K562 (cell line): ENCODE measurements around the gene CAMK2A. TPM values are rescaled to one million over a fixed set of nuclear protein-coding genes. Genes with fewer than 3 reads are reported as not detected.

ENCODE experiments used
- ATAC-seq: fragments of 200-7000 bp; cut with Tn5 transposase; 3 replicates; pipeline ENCODE4 v1.9.1; 2020; ENCODE audit warnings: moderate library complexity
- BruUV-seq: library from RNA; stranded (reverse); fragments of 400-500 nt; replicated peaks from 2 replicates; lab custom pipeline; 2021; lab: Mats Ljungman, UMichigan
- CTCF ChIA-PET: fragments of 300-600 bp; formaldehyde crosslinking; extraction: SDS; loops from one replicate; lab custom pipeline; 2021; ENCODE audit warnings: low intra/inter-chr PET ratio; lab: Yijun Ruan, JAX
- POLR2A ChIA-PET: fragments of 300-600, 350-650 bp; sonication (Branson Sonifier 250); formaldehyde crosslinking; extraction: SDS; loops from one replicate; lab custom pipeline; 2021; ENCODE audit warnings: antibody characterized with exemption, inconsistent platforms; lab: Yijun Ruan, JAX
- DNase-seq, 4 experiments: peaks; one replicate each; pipeline versions ENCODE4 v3.0.0 to v3.0.0-alpha.2; 2011 to 2018; ENCODE audit warnings: low spot score in 3 of 4, mixed read lengths in 3 of 4; ENCODE audit errors: extremely low read depth in 1 of 4
- FAIRE-seq: peaks from 2 replicates; lab custom pipeline; 2011; peaks lifted over from hg19 to GRCh38; lab: Jason Lieb, UNC
- H2AFZ ChIP-seq: 2 replicates; pipeline ENCODE4 v1.6.0; 2011; ENCODE audit warnings: low read depth, low read length, control low read depth, inconsistent platforms
- H3K27ac ChIP-seq: fragments of 200-600 bp; 3 replicates; pipeline ENCODE4 v1.8.0; 2011; ENCODE audit warnings: low read depth, mild to moderate bottlenecking, control low read depth, inconsistent platforms, low read length, moderate library complexity, mixed read lengths; ENCODE audit errors: extremely low read depth
- H3K27me3 ChIP-seq, 2 experiments: fragments of 300-600 bp in 1 of 2; 2 replicates in 1 of 2; 3 replicates in 1 of 2; pipeline versions ENCODE4 v1.6.0 to v1.8.0; 2011; ENCODE audit warnings: inconsistent platforms in 2 of 2, low read length in 2 of 2, mild to moderate bottlenecking in 1 of 2, mixed read lengths in 1 of 2, moderate library complexity in 1 of 2; ENCODE audit not compliant: control insufficient read depth in 2 of 2, insufficient read depth in 2 of 2
- H3K36me3 ChIP-seq: fragments of 300-600 bp; 3 replicates; pipeline ENCODE4 v1.8.0; 2011; ENCODE audit warnings: mild to moderate bottlenecking, low read length, inconsistent platforms; ENCODE audit not compliant: control insufficient read depth, insufficient read depth
- H3K4me1 ChIP-seq, 2 experiments: fragments of 200-600 bp in 1 of 2; replicated peaks in 1 of 2; 2 replicates in 1 of 2; 3 replicates in 1 of 2; pipeline versions ENCODE4 v1.5.1 to v1.8.0; 2011; ENCODE audit warnings: inconsistent platforms in 2 of 2, low read length in 2 of 2, mild to moderate bottlenecking in 1 of 2, mixed read lengths in 1 of 2, moderate library complexity in 1 of 2; ENCODE audit not compliant: control insufficient read depth in 2 of 2, insufficient read depth in 2 of 2
- H3K4me2 ChIP-seq: 2 replicates; pipeline ENCODE4 v1.6.1; 2011; ENCODE audit warnings: low read length, control low read depth, inconsistent platforms, mixed read lengths; ENCODE audit not compliant: insufficient read depth
- H3K4me3 ChIP-seq: fragments of 200-600 bp; sonication (generic), shearing (Covaris generic); 2 replicates; pipeline ENCODE4 v1.5.1; 2016; ENCODE audit warnings: control low read depth, inconsistent platforms
- H3K79me2 ChIP-seq: fragments of 200-600 bp; 3 replicates; pipeline ENCODE4 v1.8.0; 2011; ENCODE audit warnings: low read length, inconsistent platforms; ENCODE audit not compliant: control insufficient read depth, insufficient read depth
- H3K9ac ChIP-seq, 2 experiments: 2 replicates each; pipeline versions ENCODE4 v1.6.0 to v1.6.1; 2011; ENCODE audit warnings: low read depth in 2 of 2, low read length in 2 of 2, control low read depth in 1 of 2, inconsistent platforms in 1 of 2, mild to moderate bottlenecking in 1 of 2, mixed read lengths in 1 of 2; ENCODE audit not compliant: insufficient read depth in 1 of 2
- H3K9me1 ChIP-seq: one replicate; pipeline ENCODE4 v1.6.0; 2011; ENCODE audit warnings: inconsistent platforms, mild to moderate bottlenecking, low read length, moderate library complexity; ENCODE audit not compliant: control insufficient read depth, insufficient read depth
- H3K9me3 ChIP-seq: replicated peaks from 2 replicates; pipeline ENCODE4 v1.5.1; 2011; ENCODE audit warnings: low read depth, low read length, inconsistent platforms; ENCODE audit not compliant: control insufficient read depth, insufficient read depth
- H4K20me1 ChIP-seq: replicated peaks from 2 replicates; pipeline ENCODE4 v1.6.1; 2011; ENCODE audit warnings: low read length, inconsistent platforms, mixed read lengths; ENCODE audit not compliant: control insufficient read depth, insufficient read depth
- ARID3B ChIP-seq: fragments of 250-450 bp; sonication (Bioruptor Pico); IDR thresholded peaks from 2 replicates; pipeline ENCODE4 v1.4.0; 2020; ENCODE audit warnings: borderline replicate concordance
- CBFB ChIP-seq: sonication (generic); formaldehyde crosslinking; IDR thresholded peaks from 2 replicates; pipeline ENCODE4 v1.4.0; 2020; ENCODE audit warnings: mild to moderate bottlenecking, missing genetic modification reagents
- CGGBP1 ChIP-seq: fragments of 250-450 bp; sonication (Bioruptor Pico); IDR thresholded peaks from 2 replicates; pipeline ENCODE4 v1.9.0; 2021; ENCODE audit warnings: mild to moderate bottlenecking
- KDM1A ChIP-seq, 2 experiments: fragments of 450-650 bp; IDR thresholded peaks; 2 replicates each; pipeline ENCODE4 v1.6.1; 2016; ENCODE audit warnings: mild to moderate bottlenecking in 2 of 2
- KLF16 ChIP-seq: IDR thresholded peaks from 2 replicates; pipeline ENCODE4 v1.6.1; 2016; ENCODE audit warnings: antibody characterized with exemption
- NFE2 ChIP-seq: IDR thresholded peaks from 2 replicates; pipeline ENCODE4 v1.6.1; 2014; ENCODE audit warnings: antibody characterized with exemption, low read depth
- NUFIP1 ChIP-seq: fragments of 450-650 bp; IDR thresholded peaks from 2 replicates; pipeline ENCODE4 v1.6.1; 2018; ENCODE audit not compliant: partially characterized antibody
- PKNOX1 ChIP-seq: fragments of 450-650 bp; IDR thresholded peaks from 2 replicates; pipeline ENCODE4 v1.6.1; 2016
- RBM34 ChIP-seq: fragments of 200-400 bp; formaldehyde crosslinking; IDR thresholded peaks from 2 replicates; pipeline ENCODE4 v1.6.1; 2018; ENCODE audit warnings: low read length, borderline replicate concordance; ENCODE audit not compliant: insufficient read depth
- SRF ChIP-seq, 2 experiments: fragments of 250-450, 450-650 bp in 1 of 2; sonication (Bioruptor Pico) in 1 of 2; sonication (generic) in 1 of 2; formaldehyde crosslinking; IDR thresholded peaks; 2 replicates each; pipeline versions ENCODE4 v1.5.0 to v1.5.1; 2020 to 2022; ENCODE audit warnings: mild to moderate bottlenecking in 1 of 2, missing genetic modification reagents in 1 of 2
- TRIM25 ChIP-seq: fragments of 450-650 bp; IDR thresholded peaks from 2 replicates; pipeline ENCODE4 v1.7.0; 2016; ENCODE audit warnings: borderline replicate concordance
- VEZF1 ChIP-seq: fragments of 200-800 bp; sonication (Bioruptor generic); IDR thresholded peaks from 2 replicates; pipeline ENCODE4 v1.6.1; 2017; ENCODE audit warnings: missing genetic modification characterization, missing compliant biosample characterization
- ZNF140 ChIP-seq: fragments of 250-450 bp; sonication (Bioruptor Pico); IDR thresholded peaks from 2 replicates; pipeline ENCODE4 v1.8.0; 2021; ENCODE audit warnings: moderate library complexity, mild to moderate bottlenecking, inconsistent platforms
- ZNF780A ChIP-seq: fragments of 250-450 bp; sonication (Bioruptor Pico); IDR thresholded peaks from 2 replicates; pipeline ENCODE4 v1.5.0; 2021; ENCODE audit warnings: mild to moderate bottlenecking
- WGBS: fragments of 100-300 bp; shearing (Covaris generic); methylation state at CpG from one replicate; pipeline ENCODE4 v1.1.6; 2016; ENCODE audit warnings: low coverage, mixed read lengths; ENCODE audit not compliant: insufficient coverage; ENCODE audit errors: missing lambda C conversion rate; 5-methylcytosine and 5-hydroxymethylcytosine counted together
- in situ Hi-C: fragments of 300-500 bp; cut with MboI; formaldehyde crosslinking; loops from 4 replicates; pipeline ENCODE4 v1.15.0; 2018; ENCODE audit warnings: inconsistent platforms, mixed read lengths
- intact Hi-C: fragments of 100-400 bp; cut with micrococcal nuclease; formaldehyde crosslinking; loops from 2 replicates; pipeline ENCODE4 v1.14.2; 2022
- polyA plus RNA-seq, 8 experiments: library from polyadenylated mRNA; depleted of rRNA in 4 of 8; stranded (reverse) in 5 of 8; unstranded in 3 of 8; fragments of >200 nt; fragmentation: Nextera tagmentation in 2 of 8; fragmentation: Illumina TruSeq in 1 of 8; extraction: Ambion mirVana in 2 of 8; extraction: Trizol in 1 of 8; gene quantifications; 2 replicates each; pipeline versions ENCODE4 v1.2.1 to v1.2.3, GENCODE V29; 2011 to 2014; ENCODE audit warnings: inconsistent platforms in 1 of 8, missing spikeins in 1 of 8
- total RNA-seq, 7 experiments: library from RNA; depleted of rRNA in 6 of 7; stranded (reverse); fragments of >200 nt in 6 of 7; fragmentation: Illumina TruSeq in 2 of 7; extraction: Trizol in 2 of 7; gene quantifications; 2 replicates each; pipeline versions ENCODE4 v1.2.1 to v1.2.3, GENCODE V29; 2011 to 2021; ENCODE audit warnings: low replicate concordance in 1 of 7

CAMK2A gene
- total and polyA plus RNA-seq, 9 of the 15 experiments (the other 6 are each of a cell fraction or from before 2014, with no cell fraction given), result 0.01 to 0.18 (median 0.04) TPM; not detected in 6

- CTCF ChIA-PET, result interaction anchor here (0.6 kb wide), 1 partner anchor 94 kb away, joined by 6 read pairs; no protein-coding TSS in a partner anchor
- H3K4me1 ChIP-seq, result no peaks in the 10 kb centered on the region; a peak in 1 of 5 replicates
- H3K79me2 ChIP-seq, result no peaks in the 10 kb centered on the region
- H3K9me1 ChIP-seq, result no peaks in the 10 kb centered on the region
- no peak for ATAC-seq
- H3K27ac ChIP-seq, result no peak overlapping the region
- H3K9ac ChIP-seq, result no peak overlapping the region
- 2% methylated on average over 5 of the region's 5 CpGs for WGBS
- no peaks in the 10 kb centered on the region for H3K9me3 ChIP-seq
- H3K36me3 ChIP-seq, result no peaks in the 10 kb centered on the region
- H3K27me3 ChIP-seq, result peaks cover 13 to 28% of the 10 kb centered on the region in 2 experiments; a peak in 4 of 5 replicates
- H4K20me1 ChIP-seq, result peaks cover 8% of the 10 kb centered on the region; the same call in 1 of the 2 replicates
- in situ Hi-C loops (loop anchor here (5.0 kb wide), 1 partner anchor 94 kb away; no protein-coding TSS in a partner anchor), intact Hi-C loops (no loop called here)
- BruUV-seq, result no TSS peak
- H3K4me3 ChIP-seq, result no peak overlapping the region
- TF ChIP-seq ARID3B (CRISPR knock-in tag), result no peak
- no peak for TF ChIP-seq TRIM25
- TF ChIP-seq KLF16, result no peak
- no peak for TF ChIP-seq NFE2
- TF ChIP-seq VEZF1 (CRISPR knock-in tag), result no peak
- TF ChIP-seq RBM34, result no peak
- no peak for TF ChIP-seq ZNF140 (CRISPR knock-in tag)
- TF ChIP-seq CGGBP1 (CRISPR knock-in tag), result no peak
- no peak for TF ChIP-seq KDM1A (IDR thresholded peaks at IDR 0.05)
- TF ChIP-seq PKNOX1, result no peak
- no peak for TF ChIP-seq ZNF780A (CRISPR knock-in tag)
- TF ChIP-seq NUFIP1, result no peak
- TF ChIP-seq SRF (CRISPR knock-in tag; IDR thresholded peaks at IDR 0.05), result no peak
- no peak for TF ChIP-seq CBFB (CRISPR knock-in tag)
- no peak overlapping the region for H2AFZ ChIP-seq
- no peak for DNase-seq
- POLR2A ChIA-PET, result interaction anchor here (1.0 kb wide), 1 partner anchor 16 kb away, joined by 3 read pairs; no protein-coding TSS in a partner anchor
- no peak overlapping the region for H3K4me2 ChIP-seq
- FAIRE-seq, result no peak
Measured at GRCh38 chr5:150221471-150221870, 68.1 kb downstream of the CAMK2A start.
